ENCODE data around the gene PROCA1.
A peak's percentile ranks its signal among the peaks of the same experiment; 100 is the strongest.

The PROCA1 gene

DNA sequence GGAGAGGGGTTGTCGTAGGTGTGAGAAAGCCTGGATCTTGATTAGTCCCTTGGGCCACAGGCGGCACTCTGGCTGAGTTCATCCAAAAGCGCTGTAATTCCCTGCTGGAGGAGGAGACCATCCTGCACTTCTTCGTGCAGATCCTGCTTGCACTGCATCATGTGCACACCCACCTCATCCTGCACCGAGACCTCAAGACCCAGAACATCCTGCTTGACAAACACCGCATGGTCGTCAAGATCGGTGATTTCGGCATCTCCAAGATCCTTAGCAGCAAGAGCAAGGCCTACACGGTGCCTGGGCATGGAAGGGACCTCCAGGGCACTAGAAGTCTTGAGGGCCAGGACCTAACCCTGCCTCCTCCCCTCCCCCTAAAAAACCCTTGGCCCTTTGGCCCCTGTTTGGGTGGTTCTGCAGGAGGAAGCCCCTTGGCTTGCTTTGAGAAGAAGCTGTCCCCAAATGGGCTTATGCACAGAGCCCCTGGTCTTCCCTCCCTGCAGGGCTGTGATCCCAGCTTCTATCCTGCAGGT is 23.1 kb upstream of the PROCA1 start:
- Histone ChIP-seq H3K27ac (no peak overlapping the region), H3K9me3 (ENCODE audit: severe bottlenecking) (peaks cover 3% of the 10 kb centered on the region)

DNA sequence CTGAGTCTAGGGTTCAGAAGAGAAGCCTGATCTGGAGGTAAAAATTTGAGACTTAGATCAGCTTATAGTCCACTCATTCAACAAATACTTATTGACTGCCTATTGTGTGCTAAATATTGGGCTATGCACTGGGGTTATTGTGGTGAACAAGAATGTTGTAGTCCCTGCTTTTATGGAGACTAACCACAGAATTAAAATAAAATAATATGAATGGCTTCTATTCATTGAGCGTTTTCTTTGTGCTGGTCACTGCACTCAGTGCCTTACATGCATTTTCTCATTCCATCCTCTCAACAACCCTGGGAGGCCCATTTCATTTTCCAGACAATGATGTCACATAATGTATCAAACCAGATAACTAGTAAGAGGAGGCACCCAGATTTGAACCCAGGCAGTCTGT is 21.7 kb upstream of the PROCA1 start:
- H3K27ac ChIP-seq, result no peak overlapping the region
- TF ChIP-seq, protein P1, sequence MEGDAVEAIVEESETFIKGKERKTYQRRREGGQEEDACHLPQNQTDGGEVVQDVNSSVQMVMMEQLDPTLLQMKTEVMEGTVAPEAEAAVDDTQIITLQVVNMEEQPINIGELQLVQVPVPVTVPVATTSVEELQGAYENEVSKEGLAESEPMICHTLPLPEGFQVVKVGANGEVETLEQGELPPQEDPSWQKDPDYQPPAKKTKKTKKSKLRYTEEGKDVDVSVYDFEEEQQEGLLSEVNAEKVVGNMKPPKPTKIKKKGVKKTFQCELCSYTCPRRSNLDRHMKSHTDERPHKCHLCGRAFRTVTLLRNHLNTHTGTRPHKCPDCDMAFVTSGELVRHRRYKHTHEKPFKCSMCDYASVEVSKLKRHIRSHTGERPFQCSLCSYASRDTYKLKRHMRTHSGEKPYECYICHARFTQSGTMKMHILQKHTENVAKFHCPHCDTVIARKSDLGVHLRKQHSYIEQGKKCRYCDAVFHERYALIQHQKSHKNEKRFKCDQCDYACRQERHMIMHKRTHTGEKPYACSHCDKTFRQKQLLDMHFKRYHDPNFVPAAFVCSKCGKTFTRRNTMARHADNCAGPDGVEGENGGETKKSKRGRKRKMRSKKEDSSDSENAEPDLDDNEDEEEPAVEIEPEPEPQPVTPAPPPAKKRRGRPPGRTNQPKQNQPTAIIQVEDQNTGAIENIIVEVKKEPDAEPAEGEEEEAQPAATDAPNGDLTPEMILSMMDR (IDR thresholded peaks at IDR 0.05; ENCODE audit: low read depth, low read length), result no peak
- no peaks in the 10 kb centered on the region for H3K27me3 ChIP-seq (ENCODE audit: insufficient read depth, low read depth, severe bottlenecking)

More for the DNA sequence above, 23.1 kb upstream of the PROCA1 start:
- H3K27me3 ChIP-seq (ENCODE audit: insufficient read depth, low read depth, severe bottlenecking), result no peaks in the 10 kb centered on the region
- TF ChIP-seq, protein P1 (IDR thresholded peaks at IDR 0.05; ENCODE audit: low read depth, low read length), result no peak
- no peak overlapping the region for H3K4me3 ChIP-seq (ENCODE audit: low read depth, low read length)
- DNase-seq, result no peak
- peaks cover 8% of the 10 kb centered on the region; the same call in 1 of the 2 replicates for H3K36me3 ChIP-seq

DNA sequence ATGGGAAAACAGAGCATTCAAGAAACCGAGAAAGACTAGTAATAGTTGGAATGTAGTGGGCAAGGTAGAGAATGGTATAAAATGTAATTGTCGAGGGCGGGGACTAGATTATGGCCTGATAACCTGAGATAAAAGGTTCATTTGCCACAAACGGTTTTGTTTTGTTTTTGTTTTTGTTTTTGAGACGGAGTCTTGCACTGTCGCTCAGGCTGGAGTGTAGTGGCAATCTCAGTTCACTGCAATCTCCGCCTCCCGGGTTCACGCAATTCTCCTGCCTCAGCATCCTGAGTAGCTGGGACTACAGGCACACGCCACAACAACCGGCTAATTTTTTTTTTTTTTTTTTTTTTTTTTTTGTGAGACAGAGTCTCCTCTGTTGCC is 18.3 kb upstream of the PROCA1 start:
- DNase-seq, result no peak
- H3K27ac ChIP-seq, result no peak overlapping the region
- no peaks in the 10 kb centered on the region for H3K9me3 ChIP-seq (ENCODE audit: severe bottlenecking)
- no peaks in the 10 kb centered on the region for H3K27me3 ChIP-seq (ENCODE audit: insufficient read depth, low read depth, severe bottlenecking)
- peaks cover 10% of the 10 kb centered on the region for H3K36me3 ChIP-seq
- H3K4me3 ChIP-seq (ENCODE audit: low read depth, low read length), result no peak overlapping the region
- TF ChIP-seq, protein P1 (IDR thresholded peaks at IDR 0.05; ENCODE audit: low read depth, low read length), result no peak

More for the DNA sequence above, 21.7 kb upstream of the PROCA1 start:
- no peak for DNase-seq
- Histone ChIP-seq H3K9me3 (ENCODE audit: severe bottlenecking) (peaks cover 3% of the 10 kb centered on the region), H3K36me3 (peaks cover 2% of the 10 kb centered on the region; the same call in 1 of the 2 replicates), H3K4me3 (ENCODE audit: low read depth, low read length) (no peak overlapping the region)

DNA sequence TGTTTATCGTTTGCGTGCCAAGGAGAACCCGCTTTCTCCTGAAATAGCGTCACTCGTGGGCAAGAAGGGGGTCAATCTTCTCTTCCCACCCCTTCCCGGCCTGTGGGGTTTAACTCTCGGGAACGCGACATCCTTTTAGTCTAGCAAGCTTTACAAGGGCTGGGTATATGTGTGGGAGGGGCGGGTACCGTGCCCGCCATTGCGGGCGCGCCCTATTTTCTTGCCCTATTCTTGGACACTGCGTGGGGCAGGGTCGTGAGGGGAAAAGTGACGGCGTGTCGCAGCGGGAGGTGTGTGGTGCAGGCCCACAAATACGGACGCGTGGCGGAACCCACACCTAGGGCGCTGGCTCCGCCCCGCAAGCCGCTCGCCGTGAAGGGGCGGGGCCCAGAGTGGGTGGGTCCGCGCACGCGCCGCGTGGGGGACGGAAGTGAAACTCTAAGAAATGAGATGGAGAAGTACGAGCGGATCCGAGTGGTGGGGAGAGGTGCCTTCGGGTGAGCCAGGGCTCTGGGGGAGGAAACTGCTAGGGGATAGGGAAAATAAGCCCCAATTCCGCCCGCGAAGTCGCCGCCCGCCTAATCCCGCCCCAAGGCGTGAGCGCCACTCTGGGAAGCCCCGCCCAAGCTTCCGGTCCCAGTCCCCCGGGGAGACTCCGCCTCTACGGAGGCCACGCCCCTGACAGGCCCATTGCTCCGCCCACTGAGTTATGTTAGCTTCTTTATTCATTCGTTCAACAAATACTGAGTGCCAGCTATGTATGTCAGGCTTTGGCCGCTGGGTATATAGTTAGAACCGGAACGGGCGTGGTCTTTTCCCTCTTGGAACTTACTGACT is 16.9 kb upstream of the PROCA1 start, which contains the start of gene NEK8:
Gene NEK8 (plus strand): TSS at position 425 of the 837 bp plus-strand sequence. CDS start 26 bp downstream, at position 451.
- DNase-seq, result peak; percentile 95
- H3K4me3 ChIP-seq (ENCODE audit: low read depth, low read length), result peak within 1 kb of the TSS; percentile 60
- H3K9me3 ChIP-seq (ENCODE audit: severe bottlenecking), result no peaks in the 10 kb centered on the region
- TF ChIP-seq, protein P1 (IDR thresholded peaks at IDR 0.05; ENCODE audit: low read depth, low read length), result no peak
- peak within 1 kb of the TSS; percentile 94 for H3K27ac ChIP-seq
- H3K36me3 ChIP-seq, result peaks cover 23% of the 10 kb centered on the region
- no peaks in the 10 kb centered on the region for H3K27me3 ChIP-seq (ENCODE audit: insufficient read depth, low read depth, severe bottlenecking)

DNA sequence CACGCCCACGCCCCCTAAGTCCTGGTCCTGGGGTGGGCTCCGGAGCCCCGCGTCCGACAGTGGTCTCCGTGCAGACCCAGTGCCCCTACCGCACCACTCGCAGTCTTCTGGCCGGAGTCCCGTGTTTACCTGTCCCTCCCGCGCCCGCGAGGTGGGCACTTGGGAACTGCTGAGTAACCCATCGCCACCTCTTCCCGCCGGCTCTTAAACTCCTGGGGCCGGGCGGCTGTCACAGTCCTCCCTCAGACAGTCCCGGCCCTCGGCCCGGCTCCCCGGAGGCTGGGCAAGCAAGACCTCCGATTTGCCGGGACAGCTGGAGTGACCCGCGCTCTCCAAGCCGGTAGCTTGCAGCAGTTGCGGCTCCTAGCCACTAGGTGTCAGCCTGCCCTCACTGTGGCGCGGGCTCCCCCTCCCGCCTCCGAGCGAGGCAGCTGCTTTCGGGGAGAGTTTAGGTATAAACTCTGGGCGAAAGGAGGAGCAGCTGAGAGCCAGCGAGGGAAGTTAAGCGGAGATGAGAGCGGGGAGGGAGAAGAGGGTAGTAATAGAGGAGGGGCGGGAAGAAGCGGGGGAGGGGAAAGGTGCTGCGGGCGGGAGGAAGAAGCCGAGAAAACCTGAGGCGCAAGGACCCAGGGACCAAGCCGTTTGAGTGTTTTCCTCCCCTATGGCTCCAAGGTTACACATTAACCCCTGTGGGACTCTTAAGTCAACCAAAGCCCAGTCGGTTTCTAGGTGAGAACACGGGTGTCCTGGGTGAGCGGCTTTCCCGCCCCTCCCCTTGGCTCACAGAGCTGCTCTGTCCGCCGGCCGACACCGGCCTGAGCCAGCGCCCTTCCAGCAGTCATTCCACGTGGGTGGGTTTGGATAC is 15.2 kb upstream of the PROCA1 start:
- Histone ChIP-seq H3K4me3 (ENCODE audit: low read depth, low read length) (peak overlapping the region; percentile 60), H3K27ac (peak overlapping the region; percentile 94), H3K27me3 (ENCODE audit: insufficient read depth, low read depth, severe bottlenecking) (no peaks in the 10 kb centered on the region), H3K9me3 (ENCODE audit: severe bottlenecking) (no peaks in the 10 kb centered on the region), H3K36me3 (peaks cover 41% of the 10 kb centered on the region)
- peak; percentile 96 for DNase-seq
- TF ChIP-seq, protein P1 (IDR thresholded peaks at IDR 0.05; ENCODE audit: low read depth, low read length), result peak; percentile 96

Data from WERI-Rb-1 (cell line).